ENCODE measurements around the gene LOXL1. TPM values are rescaled to one million over a fixed set of nuclear protein-coding genes. Genes with fewer than 3 reads are reported as not detected.

The LOXL1 gene, protein sequence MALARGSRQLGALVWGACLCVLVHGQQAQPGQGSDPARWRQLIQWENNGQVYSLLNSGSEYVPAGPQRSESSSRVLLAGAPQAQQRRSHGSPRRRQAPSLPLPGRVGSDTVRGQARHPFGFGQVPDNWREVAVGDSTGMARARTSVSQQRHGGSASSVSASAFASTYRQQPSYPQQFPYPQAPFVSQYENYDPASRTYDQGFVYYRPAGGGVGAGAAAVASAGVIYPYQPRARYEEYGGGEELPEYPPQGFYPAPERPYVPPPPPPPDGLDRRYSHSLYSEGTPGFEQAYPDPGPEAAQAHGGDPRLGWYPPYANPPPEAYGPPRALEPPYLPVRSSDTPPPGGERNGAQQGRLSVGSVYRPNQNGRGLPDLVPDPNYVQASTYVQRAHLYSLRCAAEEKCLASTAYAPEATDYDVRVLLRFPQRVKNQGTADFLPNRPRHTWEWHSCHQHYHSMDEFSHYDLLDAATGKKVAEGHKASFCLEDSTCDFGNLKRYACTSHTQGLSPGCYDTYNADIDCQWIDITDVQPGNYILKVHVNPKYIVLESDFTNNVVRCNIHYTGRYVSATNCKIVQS
- total RNA-seq, result 157 and 171 TPM in 2 replicates

GRCh38 chr15:73926219-73927002 is at the start of gene LOXL1:
TSS of gene LOXL1 (plus strand) at chr15:73926462. CDS start at chr15:73926784, 322 bp downstream.

GRCh38 chr15:73991726-73992593 is 65.7 kb downstream of the LOXL1 start, which contains the start of gene STOML1:
TSS of gene STOML1 (minus strand) at chr15:73992295. CDS start at chr15:73992223, 72 bp downstream.

DNA sequence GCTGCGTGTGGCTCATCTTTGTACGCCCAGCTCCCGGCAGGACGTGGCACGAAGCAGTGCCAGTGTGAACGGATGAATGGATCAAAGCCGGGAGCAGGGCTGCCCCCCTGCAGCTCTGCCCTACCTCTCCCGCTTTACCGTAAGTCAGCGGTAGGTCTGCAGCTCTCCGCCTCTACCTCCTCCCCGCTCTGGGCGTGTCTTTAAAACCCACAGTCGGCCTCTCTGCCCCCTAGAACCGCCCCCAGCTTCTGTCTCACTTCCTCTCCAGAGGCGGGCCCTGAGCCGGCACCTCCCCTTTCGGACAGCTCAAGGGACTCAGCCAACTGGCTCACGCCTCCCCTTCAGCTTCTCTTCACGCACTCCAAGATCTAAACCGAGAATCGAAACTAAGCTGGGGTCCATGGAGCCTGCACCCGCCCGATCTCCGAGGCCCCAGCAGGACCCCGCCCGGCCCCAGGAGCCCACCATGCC is 68.2 kb downstream of the LOXL1 start, which contains the start of gene PML:
PML (plus strand) TSS at position 304 of the 471 bp plus-strand sequence; CDS start at position 401, 97 bp downstream.

Other genes starting within 250 kb of the LOXL1 start
- 101 and 125 TPM in 2 replicates for gene CD276, start 242.1 kb upstream of the LOXL1 start, total RNA-seq
- 4.3 and 6.4 TPM in 2 replicates for gene INSYN1, start 173.1 kb upstream of the LOXL1 start, total RNA-seq
- gene TBC1D21, start 52.9 kb upstream of the LOXL1 start, total RNA-seq, result not detected in 2 replicates
- gene STOML1, start 65.8 kb downstream of the LOXL1 start, total RNA-seq, result 10.3 and 12.4 TPM in 2 replicates
- gene PML, start 68.3 kb downstream of the LOXL1 start, total RNA-seq, result 22.9 and 28.4 TPM in 2 replicates
- gene GOLGA6A, start 156.1 kb downstream of the LOXL1 start, total RNA-seq, result 0.11 and 0.13 TPM in 2 replicates
- gene ISLR2, start 204.1 kb downstream of the LOXL1 start, total RNA-seq, result not detected in 2 replicates
- 250 and 302 TPM in 2 replicates for gene ISLR, start 247.2 kb downstream of the LOXL1 start, total RNA-seq